VCaP (cell line): ENCODE data around the gene CYP4F2.
A peak's percentile ranks its signal among the peaks of the same experiment; 100 is the strongest.

Experiments used
- H3K27ac ChIP-seq: fragments of 450-650 bp; 2 replicates; pipeline ENCODE4 v1.5.1; 2017
- TF ChIP-seq, protein P1 (sequence below): fragments of 450-650 bp; conservative IDR thresholded peaks from 2 replicates; pipeline ENCODE4 v1.5.1; 2017; ENCODE audit warnings: mild to moderate bottlenecking, moderate library complexity

Gene CYP4F2

DNA sequence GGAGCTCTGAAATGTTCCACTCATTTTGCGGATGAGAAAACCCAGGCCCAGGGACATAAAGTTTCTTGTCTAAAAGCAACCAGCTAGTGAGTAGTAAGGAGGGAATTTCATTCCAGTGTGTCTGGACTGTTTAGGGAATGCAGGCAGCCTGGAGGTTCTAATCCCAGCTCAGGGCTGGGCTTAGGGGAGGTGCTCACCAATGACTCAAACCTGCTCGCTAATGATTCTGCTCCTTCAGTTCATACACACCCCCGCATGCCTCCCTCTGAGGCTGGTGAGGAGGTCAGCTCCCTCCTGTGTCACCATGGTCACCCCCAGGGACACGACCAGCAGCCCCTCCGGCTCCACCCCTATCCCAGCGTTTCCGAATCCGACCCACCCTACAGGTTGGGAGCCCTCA lies 34.6 kb downstream of the CYP4F2 start:
- TF ChIP-seq, protein P1, sequence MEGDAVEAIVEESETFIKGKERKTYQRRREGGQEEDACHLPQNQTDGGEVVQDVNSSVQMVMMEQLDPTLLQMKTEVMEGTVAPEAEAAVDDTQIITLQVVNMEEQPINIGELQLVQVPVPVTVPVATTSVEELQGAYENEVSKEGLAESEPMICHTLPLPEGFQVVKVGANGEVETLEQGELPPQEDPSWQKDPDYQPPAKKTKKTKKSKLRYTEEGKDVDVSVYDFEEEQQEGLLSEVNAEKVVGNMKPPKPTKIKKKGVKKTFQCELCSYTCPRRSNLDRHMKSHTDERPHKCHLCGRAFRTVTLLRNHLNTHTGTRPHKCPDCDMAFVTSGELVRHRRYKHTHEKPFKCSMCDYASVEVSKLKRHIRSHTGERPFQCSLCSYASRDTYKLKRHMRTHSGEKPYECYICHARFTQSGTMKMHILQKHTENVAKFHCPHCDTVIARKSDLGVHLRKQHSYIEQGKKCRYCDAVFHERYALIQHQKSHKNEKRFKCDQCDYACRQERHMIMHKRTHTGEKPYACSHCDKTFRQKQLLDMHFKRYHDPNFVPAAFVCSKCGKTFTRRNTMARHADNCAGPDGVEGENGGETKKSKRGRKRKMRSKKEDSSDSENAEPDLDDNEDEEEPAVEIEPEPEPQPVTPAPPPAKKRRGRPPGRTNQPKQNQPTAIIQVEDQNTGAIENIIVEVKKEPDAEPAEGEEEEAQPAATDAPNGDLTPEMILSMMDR, result no peak
- no peak overlapping the region for H3K27ac ChIP-seq

GRCh38 chr19:15862444-15862843 lies 35.4 kb downstream of the CYP4F2 start:
- TF ChIP-seq, protein P1, result no peak
- no peak overlapping the region for H3K27ac ChIP-seq

- TF ChIP-seq, protein P1, result no peak
- H3K27ac ChIP-seq, result no peak overlapping the region
Observed at GRCh38 chr19:15860522-15860921, 37.4 kb downstream of the CYP4F2 start.

- TF ChIP-seq, protein P1, result no peak
- H3K27ac ChIP-seq, result no peak overlapping the region
Observed at GRCh38 chr19:15859187-15859586, 38.7 kb downstream of the CYP4F2 start.

GRCh38 chr19:15850385-15850784 lies 47.5 kb downstream of the CYP4F2 start:
- TF ChIP-seq, protein P1, result no peak
- no peak overlapping the region for H3K27ac ChIP-seq

- no peak overlapping the region for H3K27ac ChIP-seq
- TF ChIP-seq, protein P1, result no peak
Observed at GRCh38 chr19:15846923-15847322, 51.0 kb downstream of the CYP4F2 start.

GRCh38 chr19:15843894-15844222 lies 54.0 kb downstream of the CYP4F2 start:
- peak overlapping the region; percentile 68 for H3K27ac ChIP-seq

DNA sequence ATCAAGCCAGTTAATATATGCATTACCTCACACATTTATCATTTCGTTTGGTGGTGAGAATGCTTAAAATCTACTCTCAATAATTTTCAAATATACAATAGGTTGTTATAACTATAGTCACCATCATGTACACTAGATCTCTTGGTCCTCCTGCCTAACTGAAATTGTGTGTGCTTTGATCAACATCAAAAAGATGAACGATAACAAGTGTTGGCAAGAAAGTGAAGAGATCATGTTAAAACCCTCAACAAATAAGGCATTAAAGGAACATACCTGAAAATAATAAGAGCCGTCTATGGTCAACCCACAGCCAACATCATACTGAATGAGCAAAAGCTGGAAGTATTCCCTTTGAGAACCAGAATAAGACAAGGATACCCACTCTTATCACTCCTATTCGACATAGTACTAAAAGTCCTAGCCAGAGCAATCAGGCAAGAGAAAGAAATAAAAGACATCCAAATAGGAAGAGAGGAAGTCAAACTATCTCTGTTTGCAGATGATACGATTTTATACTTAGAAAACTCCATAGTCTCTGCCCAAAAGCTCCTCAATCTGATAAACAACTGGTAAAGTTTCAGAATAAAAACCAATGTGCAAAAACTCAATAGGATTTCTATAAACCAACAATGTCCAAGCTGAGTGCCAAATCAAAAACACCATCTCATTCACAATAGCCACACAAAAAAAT lies 54.5 kb downstream of the CYP4F2 start:
- TF ChIP-seq, protein P1, result no peak
- H3K27ac ChIP-seq, result peak overlapping the region; percentile 68
